HepG2 (cell line): Measurements from ENCODE around the gene CADM1. TPM values are rescaled to one million over a fixed set of nuclear protein-coding genes. Genes with fewer than 3 reads are reported as not detected.

Source experiments
- ATAC-seq: fragments of 200-7000 bp; cut with Tn5 transposase; 3 replicates; pipeline ENCODE4 v1.9.1; 2020; ENCODE audit warnings: mild to moderate bottlenecking, moderate library complexity
- BruUV-seq: library from RNA; stranded (reverse); fragments of 400-500 nt; replicated peaks from 2 replicates; lab custom pipeline; 2021; lab: Mats Ljungman, UMichigan
- CTCF ChIA-PET: fragments of 300-600 bp; formaldehyde crosslinking; extraction: SDS; loops from one replicate; lab custom pipeline; 2021; ENCODE audit warnings: low total read pairs, inconsistent platforms, low intra/inter-chr PET ratio; lab: Yijun Ruan, JAX
- POLR2A ChIA-PET: fragments of 350-600 bp; sonication (Branson Sonifier 250); formaldehyde crosslinking; loops from one replicate; lab custom pipeline; 2020; ENCODE audit warnings: antibody characterized with exemption, inconsistent platforms; lab: Yijun Ruan, JAX
- DNase-seq: peaks from one replicate; pipeline ENCODE4 v3.0.0-alpha.2; 2015; ENCODE audit warnings: low spot score
- FAIRE-seq: peaks from 3 replicates; lab custom pipeline; 2011; peaks lifted over from hg19 to GRCh38; lab: Jason Lieb, UNC
- H2AFZ ChIP-seq: one replicate; pipeline ENCODE4 v1.6.1; 2011; ENCODE audit warnings: low read length, inconsistent platforms
- H3K27ac ChIP-seq: fragments of 300-600 bp; 3 replicates; pipeline ENCODE4 v1.8.0; 2011; ENCODE audit warnings: mixed run types, mild to moderate bottlenecking, mixed read lengths, low read length, inconsistent platforms; ENCODE audit not compliant: insufficient read depth; ENCODE audit errors: extremely low read length
- H3K27me3 ChIP-seq, 2 experiments: fragments of 200-600 bp in 1 of 2; 2 replicates in 1 of 2; 3 replicates in 1 of 2; pipeline versions ENCODE4 v1.6.0 to v1.8.0; 2011; ENCODE audit warnings: low read length in 2 of 2, mild to moderate bottlenecking in 2 of 2, moderate library complexity in 2 of 2, inconsistent platforms in 1 of 2; ENCODE audit not compliant: insufficient read depth in 2 of 2, control insufficient read depth in 1 of 2
- H3K36me3 ChIP-seq, 2 experiments: fragments of 200-600 bp in 1 of 2; replicated peaks in 1 of 2; 2 replicates in 1 of 2; 3 replicates in 1 of 2; pipeline versions ENCODE4 v1.5.1 to v1.8.0; 2011; ENCODE audit warnings: low read length in 2 of 2, inconsistent platforms in 1 of 2; ENCODE audit not compliant: insufficient read depth in 2 of 2, control insufficient read depth in 1 of 2
- H3K4me1 ChIP-seq: 2 replicates; pipeline ENCODE4 v1.5.1; 2012; ENCODE audit warnings: low read length, inconsistent platforms; ENCODE audit not compliant: insufficient read depth
- H3K4me2 ChIP-seq: 2 replicates; pipeline ENCODE4 v1.6.0; 2011; ENCODE audit warnings: low read depth, low read length, inconsistent platforms
- H3K4me3 ChIP-seq, 3 experiments: fragments of 200-600 bp in 1 of 3; sonication (generic), shearing (Covaris generic) in 1 of 3; replicated peaks in 1 of 3; 2 replicates each; pipeline ENCODE4 v1.5.1; 2011 to 2016; ENCODE audit warnings: low read length in 3 of 3, inconsistent platforms in 2 of 3, low read depth in 2 of 3, mild to moderate bottlenecking in 2 of 3, control low read depth in 1 of 3, mixed read lengths in 1 of 3; ENCODE audit not compliant: insufficient read depth in 1 of 3
- H3K79me2 ChIP-seq: one replicate; pipeline ENCODE4 v1.6.1; 2011; ENCODE audit warnings: low read length, inconsistent platforms; ENCODE audit not compliant: insufficient read depth
- H3K9ac ChIP-seq: 2 replicates; pipeline ENCODE4 v1.6.0; 2011; ENCODE audit warnings: mild to moderate bottlenecking, low read depth, low read length, inconsistent platforms; ENCODE audit not compliant: insufficient read depth
- H3K9me3 ChIP-seq: 2 replicates; pipeline ENCODE4 v1.5.1; 2012; ENCODE audit warnings: mild to moderate bottlenecking, low read length
- H4K20me1 ChIP-seq: 2 replicates; pipeline ENCODE4 v1.6.0; 2011; ENCODE audit warnings: inconsistent platforms, mild to moderate bottlenecking, low read length, moderate library complexity; ENCODE audit not compliant: insufficient read depth
- ATF4 ChIP-seq, 2 experiments: fragments of 450-650 bp in 1 of 2; sonication (generic) in 1 of 2; formaldehyde crosslinking; IDR thresholded peaks; 2 replicates each; pipeline versions ENCODE4 v1.5.0 to v1.8.0; 2020 to 2022; ENCODE audit warnings: mild to moderate bottlenecking in 1 of 2, missing genetic modification reagents in 1 of 2
- CBFB ChIP-seq: sonication (generic); formaldehyde crosslinking; IDR thresholded peaks from 2 replicates; pipeline ENCODE4 v1.4.0; 2020; ENCODE audit warnings: missing genetic modification reagents
- RXRB ChIP-seq: IDR thresholded peaks from 2 replicates; pipeline ENCODE4 v1.6.1; 2016; ENCODE audit warnings: borderline replicate concordance, missing genetic modification reagents, missing compliant biosample characterization
- SAFB2 ChIP-seq: sonication (generic); formaldehyde crosslinking; IDR thresholded peaks from 2 replicates; pipeline ENCODE4 v1.5.1; 2020; ENCODE audit warnings: missing genetic modification reagents, low read depth, mild to moderate bottlenecking, borderline replicate concordance
- SIX1 ChIP-seq: sonication (generic); formaldehyde crosslinking; IDR thresholded peaks from 2 replicates; pipeline ENCODE4 v1.4.0; 2020; ENCODE audit warnings: missing genetic modification reagents, borderline replicate concordance
- ZBTB26 ChIP-seq: IDR thresholded peaks from 2 replicates; pipeline ENCODE4 v1.6.1; 2016; ENCODE audit warnings: missing compliant biosample characterization, missing genetic modification reagents, borderline replicate concordance
- ZFP36L2 ChIP-seq: sonication (generic); formaldehyde crosslinking; IDR thresholded peaks from 2 replicates; pipeline ENCODE4 v1.4.0; 2020; ENCODE audit warnings: missing genetic modification reagents
- ZHX1 ChIP-seq: sonication (generic); formaldehyde crosslinking; IDR thresholded peaks from 2 replicates; pipeline ENCODE4 v1.8.1; 2022; ENCODE audit warnings: low read depth, mild to moderate bottlenecking, missing genetic modification reagents
- ZNF230 ChIP-seq: sonication (generic); formaldehyde crosslinking; IDR thresholded peaks from 2 replicates; pipeline ENCODE4 v1.4.0; 2020; ENCODE audit warnings: mild to moderate bottlenecking, missing genetic modification reagents
- ZNF333 ChIP-seq: sonication (generic); formaldehyde crosslinking; IDR thresholded peaks from 2 replicates; pipeline ENCODE4 v1.4.0; 2020; ENCODE audit warnings: mild to moderate bottlenecking, missing genetic modification reagents, borderline replicate concordance
- ZNF432 ChIP-seq: sonication (generic); formaldehyde crosslinking; IDR thresholded peaks from 2 replicates; pipeline ENCODE4 v1.5.0; 2020; ENCODE audit warnings: missing genetic modification reagents, mild to moderate bottlenecking, borderline replicate concordance
- ZNF557 ChIP-seq: sonication (generic); formaldehyde crosslinking; IDR thresholded peaks from 2 replicates; pipeline ENCODE4 v1.4.0; 2020; ENCODE audit warnings: missing genetic modification reagents
- WGBS: methylation state at CpG from one replicate; pipeline ENCODE4 v1.1.6; 2017; ENCODE audit warnings: low lambda C conversion rate; 5-methylcytosine and 5-hydroxymethylcytosine counted together
- in situ Hi-C: cut with HindIII; loops from 2 replicates; pipeline ENCODE4 v1.10.0; 2017; ENCODE audit warnings: low pct_unique_long_range_greater_than_20kb; ENCODE audit not compliant: extremely low pct_ligation_motif_present
- intact Hi-C: fragments of 100-400 bp; cut with micrococcal nuclease; formaldehyde crosslinking; loops from one replicate; pipeline ENCODE4 v1.10.0; 2022; ENCODE audit not compliant: unreplicated experiment
- polyA plus RNA-seq, 8 experiments: library from polyadenylated mRNA; depleted of rRNA in 3 of 8; stranded (reverse) in 7 of 8; unstranded in 1 of 8; fragments of >200 nt; fragmentation: Illumina TruSeq in 4 of 8; extraction: Trizol in 4 of 8; gene quantifications; 2 replicates each; pipeline versions ENCODE4 v1.2.1 to v1.2.3, GENCODE V29; 2011 to 2016; ENCODE audit warnings: low read depth in 4 of 8, missing spikeins in 1 of 8, mixed read lengths in 1 of 8; ENCODE audit not compliant: insufficient read depth in 1 of 8
- total RNA-seq, 5 experiments: library from RNA; depleted of rRNA; stranded (reverse); fragments of >200 nt; fragmentation: Illumina TruSeq; extraction: Trizol; gene quantifications; 2 replicates each; pipeline ENCODE4 v1.2.3, GENCODE V29; 2016; ENCODE audit warnings: low read depth in 1 of 5

The CADM1 gene
- total and polyA plus RNA-seq, 2 of the 13 experiments (the other 11 are each of a cell fraction or from before 2014, with no cell fraction given), result 71.3 to 122 TPM

GRCh38 chr11:115391598-115391997 lies 112.6 kb downstream of the CADM1 start (continued):
- TF ChIP-seq ZNF557 (CRISPR knock-in tag) (no peak), RXRB (CRISPR knock-in tag) (no peak)

- DNase-seq, result no peak
- in situ Hi-C loops (no loop called here), intact Hi-C loops (no loop called here)
- ChIA-PET POLR2A (no interaction called here), CTCF (no interaction called here)
- H3K36me3 ChIP-seq, result peaks cover 0 to 3% of the 10 kb centered on the region in 2 experiments; a peak in 1 of 5 replicates
- no peak for TF ChIP-seq ZBTB26 (CRISPR knock-in tag)
- no peak overlapping the region for H2AFZ ChIP-seq
- H3K4me3 ChIP-seq, result no peak overlapping the region
- 85% methylated on average over 3 of the region's 3 CpGs for WGBS
- no peaks in the 10 kb centered on the region for H3K9me3 ChIP-seq
- peaks cover 22% of the 10 kb centered on the region for H3K4me1 ChIP-seq
- H3K79me2 ChIP-seq, result peaks cover 10% of the 10 kb centered on the region
- no peak overlapping the region for H3K27ac ChIP-seq
- no peak for ATAC-seq
- no peak overlapping the region for H3K9ac ChIP-seq
- no peak for FAIRE-seq
- no TSS peak for BruUV-seq
- H4K20me1 ChIP-seq, result no peaks in the 10 kb centered on the region; the same call in 1 of the 2 replicates
- no peak overlapping the region for H3K4me2 ChIP-seq
- H3K27me3 ChIP-seq, result no peaks in the 10 kb centered on the region
These were observed 113.1 kb downstream of the CADM1 start for GRCh38 chr11:115391160-115391559.

- in situ Hi-C loops, result no loop called here
- ChIA-PET POLR2A (no interaction called here), CTCF (no interaction called here)
- 88% methylated on average over 1 of the region's 1 CpG for WGBS
- no peak overlapping the region for H3K27ac ChIP-seq
- peaks cover 10% of the 10 kb centered on the region for H3K79me2 ChIP-seq
- no peaks in the 10 kb centered on the region for H3K27me3 ChIP-seq
- H3K4me3 ChIP-seq, result no peak overlapping the region
- no peaks in the 10 kb centered on the region for H3K9me3 ChIP-seq
- no peak overlapping the region for H2AFZ ChIP-seq
- no peak for FAIRE-seq
- H3K9ac ChIP-seq, result no peak overlapping the region
- no peaks in the 10 kb centered on the region; the same call in 1 of the 2 replicates for H4K20me1 ChIP-seq
- no peak for ATAC-seq
- DNase-seq, result no peak
- intact Hi-C loops, result no loop called here
- no peak overlapping the region for H3K4me2 ChIP-seq
- H3K36me3 ChIP-seq, result no peaks in the 10 kb centered on the region; a peak in 1 of 5 replicates
- BruUV-seq, result no TSS peak
- peaks cover 22% of the 10 kb centered on the region for H3K4me1 ChIP-seq
- TF ChIP-seq SAFB2 (no peak), SIX1 (no peak), ZNF230 (no peak), ZNF432 (no peak), ZHX1 (no peak), ZFP36L2 (CRISPR knock-in tag) (no peak), ZNF333 (CRISPR knock-in tag) (no peak), ATF4 (CRISPR knock-in tag; IDR thresholded peaks at IDR 0.05) (no peak), CBFB (CRISPR knock-in tag) (no peak)
These were observed 113.8 kb downstream of the CADM1 start for GRCh38 chr11:115390441-115390840.
